OCI-LY7 (cell line): ENCODE data around the gene RASSF10. TPM values are rescaled to one million over a fixed set of nuclear protein-coding genes. Genes with fewer than 3 reads are reported as not detected.

Experiments
- BruUV-seq: library from RNA; stranded (reverse); fragments of 400-500 nt; replicated peaks from 2 replicates; lab custom pipeline; 2021; lab: Mats Ljungman, UMichigan
- CTCF ChIA-PET: fragments of 300-600 bp; sonication (Branson Sonifier 250); formaldehyde crosslinking; loops from one replicate; lab custom pipeline; 2022; ENCODE audit warnings: antibody characterized with exemption; ENCODE audit not compliant: unreplicated experiment; lab: Charles Lee
- POLR2A ChIA-PET: fragments of 300-600 bp; sonication (Branson Sonifier 250); formaldehyde crosslinking; loops from one replicate; lab custom pipeline; 2022; ENCODE audit warnings: antibody characterized with exemption; lab: Charles Lee
- DNase-seq: peaks from one replicate; pipeline ENCODE4 v3.0.0-alpha.2; 2015; ENCODE audit warnings: low spot score
- H2AFZ ChIP-seq: fragments of 200-600 bp; sonication (generic), shearing (Covaris generic); 2 replicates; pipeline ENCODE4 v1.6.1; 2014; ENCODE audit warnings: mild to moderate bottlenecking, antibody characterized with exemption, low read length, moderate library complexity
- H3K27ac ChIP-seq: fragments of 200-600 bp; sonication (generic); 2 replicates; pipeline ENCODE4 v1.5.1; 2014; ENCODE audit warnings: mixed run types, low read depth, mild to moderate bottlenecking, moderate library complexity, low read length, inconsistent platforms; ENCODE audit not compliant: poor library complexity, severe bottlenecking
- H3K36me3 ChIP-seq: fragments of 200-600 bp; sonication (generic); 2 replicates; pipeline ENCODE4 v1.6.1; 2014; ENCODE audit warnings: mild to moderate bottlenecking, antibody characterized with exemption, low read length, moderate library complexity, mixed read lengths; ENCODE audit not compliant: insufficient read depth
- H3K4me1 ChIP-seq: fragments of 200-600 bp; sonication (generic); 2 replicates; pipeline ENCODE4 v1.5.1; 2014; ENCODE audit warnings: mild to moderate bottlenecking, low read length; ENCODE audit not compliant: insufficient read depth, poor library complexity, severe bottlenecking
- H3K4me2 ChIP-seq: fragments of 200-600 bp; sonication (generic); 2 replicates; pipeline ENCODE4 v1.6.1; 2014; ENCODE audit warnings: mild to moderate bottlenecking, low read length
- H3K4me3 ChIP-seq: fragments of 200-600 bp; sonication (generic); 2 replicates; pipeline ENCODE4 v1.5.1; 2014; ENCODE audit warnings: mild to moderate bottlenecking, low read depth, low read length; ENCODE audit not compliant: poor library complexity, severe bottlenecking
- H3K79me2 ChIP-seq: fragments of 200-600 bp; sonication (generic); 2 replicates; pipeline ENCODE4 v1.6.1; 2016; ENCODE audit warnings: low read depth, mild to moderate bottlenecking, low read length, moderate library complexity, mixed read lengths; ENCODE audit not compliant: insufficient read depth
- H3K9me2 ChIP-seq: fragments of 200-600 bp; sonication (generic); 2 replicates; pipeline ENCODE4 v1.6.1; 2016; ENCODE audit warnings: mild to moderate bottlenecking, low read length, mixed read lengths; ENCODE audit not compliant: insufficient read depth
- H3K9me3 ChIP-seq: fragments of 200-600 bp; sonication (generic); 2 replicates; pipeline ENCODE4 v1.6.1; 2014; ENCODE audit warnings: mild to moderate bottlenecking, mixed run types, low read length, mixed read lengths
- H4K20me1 ChIP-seq: fragments of 200-600 bp; sonication (generic); 2 replicates; pipeline ENCODE4 v1.6.1; 2014; ENCODE audit warnings: mild to moderate bottlenecking, antibody characterized with exemption, low read length, moderate library complexity, mixed read lengths; ENCODE audit not compliant: insufficient read depth
- CTCF ChIP-seq: fragments of 200-600 bp; sonication (generic); conservative IDR thresholded peaks from 2 replicates; pipeline ENCODE4 v1.5.1; 2014; ENCODE audit warnings: mild to moderate bottlenecking, antibody characterized with exemption, low read length, moderate library complexity, mixed read lengths
- EZH2phosphoT487 ChIP-seq: fragments of 200-600 bp; sonication (generic); IDR thresholded peaks from 2 replicates; pipeline ENCODE4 v1.6.1; 2018; ENCODE audit warnings: low read depth, borderline replicate concordance, mild to moderate bottlenecking, mixed run types, antibody characterized with exemption, low read length, moderate library complexity, mixed read lengths
- intact Hi-C: fragments of 100-400 bp; cut with micrococcal nuclease; formaldehyde crosslinking; loops from one replicate; pipeline ENCODE4 v1.10.0; 2022; ENCODE audit not compliant: unreplicated experiment
- total RNA-seq, 2 experiments: library from RNA; depleted of rRNA in 1 of 2; stranded (reverse); fragments of >200 nt in 1 of 2; shearing (Covaris generic) in 1 of 2; gene quantifications; 2 replicates each; pipeline ENCODE4 v1.2.3, GENCODE V29; 2014 to 2022

Gene RASSF10
- total RNA-seq, 2 experiments from 2014 or later: not detected

- H3K27ac ChIP-seq: no peak overlapping the region
- H4K20me1 ChIP-seq: no peaks in the 10 kb centered on the region
- TF ChIP-seq CTCF: no peak
- no peak for TF ChIP-seq EZH2phosphoT487
- intact Hi-C loops: no loop called here
- no peaks in the 10 kb centered on the region for H3K79me2 ChIP-seq
- no peak overlapping the region for H3K4me2 ChIP-seq
- no peak for DNase-seq
- H3K36me3 ChIP-seq: no peaks in the 10 kb centered on the region
- ChIA-PET POLR2A (no interaction called here), CTCF (no interaction called here)
- H3K9me3 ChIP-seq: no peaks in the 10 kb centered on the region
- H3K9me2 ChIP-seq: no peaks in the 10 kb centered on the region
- no peaks in the 10 kb centered on the region for H3K4me1 ChIP-seq
- BruUV-seq: no TSS peak
- H3K4me3 ChIP-seq: no peak overlapping the region
- H2AFZ ChIP-seq: no peak overlapping the region
Observed at GRCh38 chr11:12998336-12998735, 10.8 kb upstream of the RASSF10 start.

GRCh38 chr11:12999597-12999996 lies 9.5 kb upstream of the RASSF10 start:
- no peaks in the 10 kb centered on the region for H3K9me2 ChIP-seq
- no peak overlapping the region for H2AFZ ChIP-seq
- POLR2A ChIA-PET: no interaction called here
- H4K20me1 ChIP-seq: no peaks in the 10 kb centered on the region
- no peaks in the 10 kb centered on the region for H3K79me2 ChIP-seq
- CTCF ChIA-PET: no interaction called here
- H3K4me3 ChIP-seq: no peak overlapping the region
- no peaks in the 10 kb centered on the region for H3K9me3 ChIP-seq
- BruUV-seq: no TSS peak
- no peaks in the 10 kb centered on the region for H3K36me3 ChIP-seq
- H3K4me1 ChIP-seq: no peaks in the 10 kb centered on the region
- intact Hi-C loops: no loop called here
- H3K27ac ChIP-seq: no peak overlapping the region
- no peak overlapping the region for H3K4me2 ChIP-seq
- no peak for DNase-seq
- TF ChIP-seq CTCF (no peak), EZH2phosphoT487 (no peak)

GRCh38 chr11:13000116-13000515 lies 9.0 kb upstream of the RASSF10 start:
- CTCF ChIA-PET: no interaction called here
- H3K4me1 ChIP-seq: no peaks in the 10 kb centered on the region
- H3K9me3 ChIP-seq: no peaks in the 10 kb centered on the region
- POLR2A ChIA-PET: no interaction called here
- TF ChIP-seq EZH2phosphoT487 (no peak), CTCF (no peak)
- no TSS peak for BruUV-seq
- no peaks in the 10 kb centered on the region for H3K79me2 ChIP-seq
- H3K4me2 ChIP-seq: no peak overlapping the region
- intact Hi-C loops: no loop called here
- no peak overlapping the region for H2AFZ ChIP-seq
- H3K4me3 ChIP-seq: no peak overlapping the region
- no peak for DNase-seq
- H3K9me2 ChIP-seq: no peaks in the 10 kb centered on the region
- H4K20me1 ChIP-seq: no peaks in the 10 kb centered on the region
- H3K27ac ChIP-seq: no peak overlapping the region
- H3K36me3 ChIP-seq: no peaks in the 10 kb centered on the region
